HG03342 (cell line): ENCODE measurements around the gene SPTLC1.
"Not testable (repeated sequence)": the region's sequence is repeated elsewhere in the genome, so short reads cannot be mapped to it uniquely, and the experiment has no call there.

Experiments
- ATAC-seq: cut with Tn5 transposase; IDR thresholded peaks from one replicate; pipeline ENCODE4 v1.9.1; 2021; ENCODE audit warnings: mild to moderate bottlenecking, moderate library complexity; ENCODE audit not compliant: unreplicated experiment

The SPTLC1 gene

DNA sequence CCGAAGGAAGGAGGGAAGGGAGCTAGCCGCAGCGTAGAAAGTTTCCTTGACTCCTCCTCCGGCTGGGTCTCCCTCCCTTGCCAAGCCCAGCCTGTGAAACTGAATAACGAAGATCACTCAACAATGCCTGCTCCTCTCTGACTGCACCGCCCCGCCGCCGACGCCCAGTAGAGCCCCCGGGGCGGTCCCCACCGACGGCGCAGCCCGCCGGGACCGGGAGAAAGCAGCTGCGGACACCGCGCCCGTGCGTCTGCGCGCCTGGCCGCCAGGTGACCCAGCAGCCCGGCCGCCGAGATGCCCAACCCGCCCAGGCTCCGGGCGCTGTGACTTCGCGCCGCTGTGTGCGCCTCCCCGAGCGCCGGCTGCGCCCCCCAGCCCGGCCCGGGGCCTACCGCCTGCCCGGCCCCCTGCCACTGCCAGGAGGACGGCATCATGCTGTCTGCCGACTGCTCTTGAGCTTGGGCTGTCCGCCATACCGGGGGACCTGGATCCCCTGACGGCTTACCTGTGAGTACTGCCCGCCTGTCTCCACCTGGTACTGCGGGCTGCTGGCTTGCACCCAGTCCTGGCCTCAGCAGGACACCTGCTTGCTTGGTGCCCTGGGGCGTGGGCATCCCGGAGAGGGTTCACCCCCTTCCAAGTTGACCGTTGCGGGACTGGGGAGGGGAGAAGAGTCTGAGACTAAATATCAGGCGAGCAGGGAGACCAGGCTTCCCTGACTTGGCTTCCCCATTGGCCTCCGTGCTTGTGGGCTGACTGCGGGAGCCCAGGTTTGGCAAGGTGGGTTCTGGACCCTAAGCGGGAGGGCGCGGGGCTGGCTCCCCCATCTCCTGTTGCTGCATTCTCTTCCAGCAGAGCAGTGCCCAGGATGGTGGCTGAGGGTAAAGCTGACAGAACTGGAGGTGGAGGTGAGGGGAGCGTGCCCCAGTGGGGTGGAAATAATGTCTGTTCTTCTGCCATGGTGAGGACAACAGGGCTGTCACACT, 26.2 kb upstream of the SPTLC1 start:
- no peak for ATAC-seq

DNA sequence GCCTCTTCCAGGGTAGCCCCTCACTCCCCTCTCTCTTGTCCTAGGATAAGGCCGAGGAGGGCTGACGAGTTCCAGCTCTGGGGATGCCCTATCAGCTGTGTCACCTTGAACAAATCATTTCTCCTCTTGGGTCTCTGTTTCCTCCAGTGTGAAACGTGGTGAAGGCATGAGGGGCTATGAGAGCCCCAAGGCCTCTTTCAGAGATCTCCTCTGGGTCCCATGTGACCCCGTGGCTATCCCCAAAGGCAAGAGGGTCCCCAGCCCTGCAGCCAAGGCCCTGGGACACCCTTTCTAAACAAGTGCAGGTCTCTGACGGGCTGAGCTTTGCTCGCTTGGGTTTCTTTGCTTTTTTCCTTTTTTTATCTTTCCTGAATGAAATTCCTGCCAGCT, 25.5 kb upstream of the SPTLC1 start:
- no peak for ATAC-seq

DNA sequence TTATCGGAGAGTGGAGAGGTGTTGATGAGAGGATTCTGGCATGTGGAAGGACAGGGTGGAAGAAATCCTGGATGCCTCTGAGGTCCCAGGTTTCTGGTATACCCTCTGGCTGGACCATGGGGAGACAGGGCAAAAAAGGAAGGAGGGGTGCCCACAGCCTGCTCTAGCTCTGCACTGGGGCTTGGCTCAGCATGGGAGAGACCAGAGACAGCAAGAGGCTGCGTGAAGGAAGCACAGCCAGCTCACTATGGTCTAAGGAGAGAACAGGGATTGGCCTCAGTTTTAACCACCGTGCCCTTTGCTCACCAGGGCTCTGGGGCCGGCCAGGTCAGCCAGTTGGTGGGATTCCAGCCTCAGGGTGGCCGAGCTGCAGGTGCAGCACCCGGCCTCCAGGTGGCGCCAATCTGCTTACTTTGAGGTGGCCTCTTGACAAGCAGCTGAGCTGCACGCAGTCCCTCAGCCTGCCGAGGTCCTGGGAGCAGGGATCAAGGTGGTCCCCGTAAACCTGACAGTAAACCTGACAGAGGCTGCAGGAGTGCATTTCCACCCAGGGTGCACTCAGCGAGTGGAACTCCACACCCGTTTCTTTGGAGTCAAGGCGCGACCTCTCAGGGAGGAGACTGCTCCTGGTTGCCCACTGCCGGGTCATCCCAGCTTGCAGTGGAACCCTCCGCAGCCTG, 25.0 kb upstream of the SPTLC1 start:
- peak; percentile 48 for ATAC-seq

DNA sequence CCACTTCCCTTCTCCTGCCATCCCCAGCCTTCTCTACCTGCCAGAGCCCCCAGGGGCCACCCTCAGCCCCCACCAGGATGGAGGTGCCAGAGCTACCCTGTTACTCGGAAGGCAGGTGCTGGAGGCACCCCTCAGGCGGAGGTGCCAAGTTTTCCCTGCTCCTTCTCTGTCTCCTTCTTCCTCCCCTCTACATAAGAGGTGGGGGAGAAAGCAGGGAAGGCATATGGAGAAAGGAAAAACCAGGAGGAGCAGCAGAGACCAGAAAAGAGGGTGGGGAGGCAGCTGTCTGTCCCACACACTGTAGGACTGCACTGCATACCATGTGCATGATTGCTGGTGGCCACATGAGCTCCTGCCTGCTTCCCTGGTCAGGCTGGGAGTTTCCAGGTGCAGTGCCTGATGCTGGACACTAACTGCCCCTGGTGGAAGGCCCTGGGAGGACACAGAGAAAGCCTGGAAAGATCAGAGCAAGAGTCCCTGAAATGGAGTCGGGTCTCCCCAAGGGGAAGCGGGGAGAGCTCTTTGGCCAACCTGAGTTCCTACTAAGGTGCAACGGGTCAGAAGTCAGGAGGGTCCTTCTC, 23.8 kb upstream of the SPTLC1 start:
- ATAC-seq, result not testable (repeated sequence)

DNA sequence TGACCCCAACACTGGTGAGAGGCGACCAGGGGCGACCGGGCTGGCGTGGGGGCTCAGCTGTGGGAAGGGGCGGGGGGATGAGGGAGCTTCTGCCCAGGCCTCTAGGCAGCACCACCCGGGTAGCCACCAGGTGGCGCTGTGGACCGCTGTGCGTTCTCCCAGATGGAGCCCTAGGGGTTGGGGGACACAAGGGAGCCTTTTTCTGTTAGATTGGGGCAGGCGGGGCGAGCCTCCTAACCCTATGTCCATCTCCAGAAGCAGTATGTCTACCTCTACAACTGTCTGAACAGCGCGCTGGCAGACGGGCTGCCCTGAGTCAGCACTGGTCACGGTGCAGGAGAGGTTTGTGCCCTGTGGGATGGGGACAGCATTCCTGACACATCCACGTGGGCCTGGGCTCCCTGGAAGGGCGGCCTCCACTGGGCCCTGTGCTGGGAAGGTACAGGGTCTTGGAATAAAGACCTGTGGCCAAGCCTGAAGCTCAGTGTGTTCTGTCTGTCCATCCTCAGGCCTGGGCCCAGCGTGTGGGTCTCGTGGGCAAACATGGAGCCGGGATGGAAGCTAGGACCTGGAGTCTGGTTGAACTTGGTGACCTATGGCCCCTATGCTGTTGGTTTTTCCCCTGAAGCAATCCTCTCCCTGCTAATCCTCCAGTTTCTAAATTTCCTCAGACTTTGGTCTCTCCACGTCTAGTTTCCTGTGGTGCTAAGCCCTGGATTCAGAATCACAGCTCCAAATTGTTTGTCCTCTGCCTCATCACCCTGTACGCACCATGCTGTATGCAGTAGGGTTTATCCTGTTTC, 23.1 kb upstream of the SPTLC1 start:
- peak; percentile 39 for ATAC-seq

DNA sequence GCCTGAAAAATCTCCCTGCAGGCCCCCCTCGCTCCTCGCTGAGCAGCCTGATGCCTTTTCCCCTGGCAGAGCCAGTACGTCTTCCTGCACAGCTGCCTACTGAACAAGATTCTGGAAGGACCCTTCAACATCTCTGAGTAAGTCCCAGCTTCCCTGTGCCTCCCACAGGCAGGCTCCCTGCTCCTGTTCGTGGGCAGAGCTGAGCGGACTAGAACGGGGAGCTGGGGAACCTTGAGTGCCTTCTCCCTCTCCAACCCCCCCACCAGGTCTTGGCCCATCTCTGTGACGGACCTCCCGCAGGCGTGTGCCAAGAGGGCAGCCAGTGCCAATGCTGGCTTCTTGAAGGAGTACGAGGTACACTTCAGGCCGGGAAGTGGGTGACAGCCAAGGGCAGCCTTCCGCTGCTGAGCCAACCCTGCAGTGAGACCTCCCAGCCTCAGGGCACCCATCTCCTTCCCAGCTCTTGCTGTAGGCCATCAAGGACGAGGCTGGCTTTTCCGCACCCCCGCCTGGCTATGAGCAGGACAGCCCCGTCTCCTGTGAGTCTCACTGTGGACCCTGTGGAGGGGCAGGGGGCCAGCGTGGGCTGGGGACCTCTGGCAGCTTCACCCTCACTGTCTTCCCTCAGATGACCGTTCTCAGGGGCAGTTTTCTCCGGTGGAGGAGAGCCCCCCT, 21.1 kb upstream of the SPTLC1 start:
- no peak for ATAC-seq

DNA sequence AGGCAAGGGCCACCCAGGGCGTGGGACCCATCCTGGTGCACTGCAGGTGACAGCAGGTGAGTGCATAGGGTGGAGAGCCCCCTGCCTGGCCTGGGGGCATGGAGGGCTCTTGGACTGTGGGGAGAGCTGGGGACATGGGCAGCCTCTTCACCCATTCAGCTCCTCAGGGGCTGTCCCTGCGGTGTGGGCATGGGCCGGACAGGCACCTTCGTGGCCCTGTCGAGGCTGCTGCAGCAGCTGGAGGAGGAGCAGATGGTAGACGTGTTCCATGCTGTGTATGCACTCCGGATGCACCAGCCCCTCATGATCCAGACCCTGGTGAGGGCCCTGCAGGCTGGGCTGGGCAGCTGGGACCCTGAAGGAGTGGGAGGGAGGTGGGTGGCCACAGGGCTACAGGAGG, 20.4 kb upstream of the SPTLC1 start:
- ATAC-seq, result no peak

DNA sequence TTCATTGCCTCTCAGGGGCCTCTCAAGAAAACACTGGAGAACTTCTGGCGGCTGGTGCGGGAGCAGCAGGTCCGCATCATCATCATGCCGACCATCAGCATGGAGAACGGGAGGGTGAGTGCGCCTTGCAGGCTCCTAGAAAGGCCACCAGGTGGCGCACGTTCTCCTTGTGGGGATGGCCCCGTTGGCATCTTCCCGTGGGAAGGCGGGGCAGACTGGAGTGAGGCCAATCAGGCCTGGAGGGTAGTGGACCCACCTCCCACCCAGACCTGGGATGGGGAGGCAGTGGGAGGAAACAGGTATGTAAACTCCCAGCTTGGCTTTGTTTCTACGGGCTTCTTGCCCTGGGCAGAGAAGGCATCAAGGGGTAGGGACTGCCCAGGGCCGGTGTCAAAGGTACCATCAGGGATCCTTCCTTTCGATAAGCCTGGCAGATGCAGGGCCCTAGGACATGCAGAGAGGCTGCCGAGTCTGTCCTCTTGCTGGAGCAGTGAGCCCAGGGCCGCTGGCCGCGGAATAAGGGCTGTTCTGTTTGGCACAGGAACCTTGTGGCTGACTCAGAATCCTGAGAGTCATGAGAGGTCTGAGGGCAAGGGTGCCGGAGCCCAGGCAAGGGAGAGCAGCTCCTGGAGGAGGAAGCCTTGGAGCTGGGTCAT, 18.9 kb upstream of the SPTLC1 start:
- ATAC-seq, result peak; percentile 74

DNA sequence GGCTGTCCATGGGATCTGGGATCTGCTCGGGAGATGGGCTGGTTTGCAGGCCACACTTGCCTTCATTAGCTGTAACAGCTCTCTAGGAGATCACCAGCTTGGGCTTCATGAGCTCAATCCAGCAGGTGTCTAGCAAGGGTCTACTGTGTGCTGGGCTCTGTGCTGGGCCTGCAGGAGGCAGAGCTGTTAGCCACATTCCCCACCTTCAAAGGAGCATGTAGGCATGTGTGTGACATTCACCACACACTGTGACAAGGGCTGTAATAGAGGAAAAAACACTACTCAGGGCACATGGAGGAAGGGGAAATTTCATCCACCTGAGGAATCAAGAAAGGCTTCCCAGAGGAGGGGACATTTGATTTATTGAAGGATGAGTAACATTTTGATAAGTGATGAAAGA, 17.7 kb upstream of the SPTLC1 start:
- not testable (repeated sequence) for ATAC-seq

DNA sequence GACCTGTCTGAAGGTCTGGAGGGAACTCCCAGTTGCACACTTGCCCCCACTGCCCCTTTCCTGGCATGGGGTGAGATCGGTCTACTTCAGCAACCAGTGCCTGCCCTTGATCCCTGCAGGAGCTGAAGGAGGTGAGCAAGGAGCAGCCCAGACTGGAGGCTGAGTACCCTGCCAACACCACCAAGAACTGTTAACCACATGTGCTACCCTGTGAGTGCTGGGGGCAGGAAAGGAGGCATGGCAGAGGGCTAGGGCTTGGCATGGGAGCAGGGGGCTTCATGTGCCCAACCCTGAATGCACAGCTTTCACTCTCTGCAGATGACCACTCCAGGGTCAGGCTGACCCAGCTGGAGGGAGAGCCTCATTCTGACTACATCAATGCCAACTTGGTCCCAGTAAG, 17.3 kb upstream of the SPTLC1 start:
- ATAC-seq, result no peak

DNA sequence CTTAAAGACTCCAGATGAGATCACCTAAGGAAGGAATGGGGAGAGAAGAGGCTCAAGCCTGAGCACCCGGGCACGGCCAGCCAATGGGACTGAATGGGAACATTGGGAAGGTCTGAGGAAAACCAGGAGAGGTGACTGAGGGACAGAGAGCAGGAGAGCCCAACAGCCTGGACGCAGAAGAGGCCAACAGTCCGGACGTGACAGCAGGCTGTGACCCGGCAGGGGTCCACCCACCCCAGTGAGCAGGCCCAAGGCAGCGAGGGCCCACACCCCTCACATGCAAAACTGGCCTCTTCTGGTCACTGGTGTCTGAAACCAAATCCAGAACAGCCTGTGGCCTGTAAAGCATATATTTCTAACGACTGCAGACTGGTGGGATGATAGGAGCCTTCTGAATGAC, 7.6 kb upstream of the SPTLC1 start:
- no peak for ATAC-seq

DNA sequence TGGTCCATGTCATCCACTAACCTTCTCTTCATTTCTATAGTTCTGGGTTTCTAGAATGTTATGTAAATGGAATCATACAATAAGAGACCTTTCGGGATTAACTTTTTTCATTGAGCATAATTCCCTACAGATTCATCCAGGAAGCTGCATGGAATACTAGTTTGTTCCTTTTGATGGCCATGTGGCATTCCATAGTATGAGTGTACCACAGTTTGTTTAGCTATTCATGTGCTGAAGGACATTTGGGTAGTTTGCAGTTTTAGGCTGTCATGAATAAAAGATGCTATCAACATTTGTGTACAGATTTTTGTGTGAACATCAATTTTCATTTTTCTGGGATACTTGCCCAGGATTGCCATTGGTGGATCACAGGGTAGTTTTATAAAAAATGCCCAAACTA, 6.8 kb upstream of the SPTLC1 start:
- ATAC-seq, result no peak

DNA sequence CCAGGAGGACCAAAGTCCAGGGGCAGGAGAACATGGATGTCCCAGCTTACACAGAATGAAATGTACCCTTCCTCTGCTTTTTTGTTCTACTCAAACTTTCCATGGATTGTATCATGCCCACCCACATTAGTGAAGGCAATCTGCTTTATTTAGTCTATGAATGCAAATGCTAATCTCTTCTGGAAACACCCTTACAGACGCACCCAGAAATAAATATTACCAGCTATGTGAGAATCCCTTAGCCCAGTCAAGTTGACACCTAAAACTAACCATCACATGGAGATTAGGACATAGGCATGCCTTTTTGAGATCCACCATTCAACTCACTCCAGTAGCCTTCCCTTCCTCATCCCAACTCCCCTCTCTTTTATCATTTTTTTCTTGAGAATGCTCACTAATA, 6.1 kb upstream of the SPTLC1 start:
- ATAC-seq, result no peak

DNA sequence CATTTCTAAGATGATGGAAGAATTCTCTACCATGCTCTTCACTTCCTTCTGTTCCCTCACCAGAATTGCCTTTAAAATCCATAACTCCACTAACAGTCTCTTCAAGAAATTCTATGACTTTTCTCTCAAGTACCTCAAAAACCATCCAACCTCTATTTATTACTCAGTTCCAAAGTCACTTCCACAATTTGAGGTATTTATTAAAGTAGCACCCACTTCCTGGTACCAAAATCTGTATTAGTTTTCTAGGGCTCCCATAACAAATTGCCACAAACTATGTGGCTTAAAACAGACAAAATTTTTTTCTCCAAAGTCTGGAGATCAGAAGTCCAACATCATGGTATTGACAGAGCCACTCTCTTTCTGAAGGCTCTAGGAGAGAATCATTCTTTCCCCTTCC, 4.9 kb upstream of the SPTLC1 start:
- no peak for ATAC-seq

DNA sequence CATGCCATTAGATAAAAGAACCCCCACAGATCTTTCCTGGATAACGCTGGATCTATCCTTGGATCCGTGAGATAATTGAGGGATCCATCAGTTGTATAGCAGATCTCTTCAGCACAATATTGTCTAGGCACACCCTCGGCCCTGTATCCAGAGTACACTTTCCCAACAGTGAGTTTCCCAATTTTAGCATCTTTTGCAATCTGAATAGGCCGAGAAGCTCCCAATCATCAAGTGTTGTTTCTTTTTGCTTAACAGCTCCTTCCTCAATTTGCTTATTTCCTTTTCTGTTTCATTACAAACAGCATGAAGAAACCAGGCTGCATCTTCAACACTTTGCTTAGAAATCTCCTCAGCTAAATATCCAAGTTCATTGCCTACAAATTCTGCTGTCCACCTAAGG, 4.4 kb upstream of the SPTLC1 start:
- no peak for ATAC-seq

DNA sequence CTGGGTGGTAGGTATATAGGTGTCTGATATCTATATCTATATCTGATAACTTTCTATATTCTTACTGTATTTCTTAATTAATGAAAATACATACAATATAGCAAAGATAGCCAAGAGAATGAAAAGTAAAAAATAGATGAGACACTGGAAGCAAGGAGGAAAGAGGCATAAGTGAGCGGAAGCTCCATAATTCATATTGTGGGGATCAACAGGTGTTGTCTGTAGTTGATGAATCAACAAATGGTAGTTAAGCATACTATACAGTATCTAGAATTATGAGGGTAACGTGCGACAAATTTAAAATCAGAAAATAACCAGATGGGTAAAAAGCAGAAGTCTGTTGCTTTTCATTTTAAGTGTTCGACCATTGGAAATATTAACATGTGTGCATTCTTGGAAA, 7.1 kb downstream of the SPTLC1 start:
- ATAC-seq, result no peak

DNA sequence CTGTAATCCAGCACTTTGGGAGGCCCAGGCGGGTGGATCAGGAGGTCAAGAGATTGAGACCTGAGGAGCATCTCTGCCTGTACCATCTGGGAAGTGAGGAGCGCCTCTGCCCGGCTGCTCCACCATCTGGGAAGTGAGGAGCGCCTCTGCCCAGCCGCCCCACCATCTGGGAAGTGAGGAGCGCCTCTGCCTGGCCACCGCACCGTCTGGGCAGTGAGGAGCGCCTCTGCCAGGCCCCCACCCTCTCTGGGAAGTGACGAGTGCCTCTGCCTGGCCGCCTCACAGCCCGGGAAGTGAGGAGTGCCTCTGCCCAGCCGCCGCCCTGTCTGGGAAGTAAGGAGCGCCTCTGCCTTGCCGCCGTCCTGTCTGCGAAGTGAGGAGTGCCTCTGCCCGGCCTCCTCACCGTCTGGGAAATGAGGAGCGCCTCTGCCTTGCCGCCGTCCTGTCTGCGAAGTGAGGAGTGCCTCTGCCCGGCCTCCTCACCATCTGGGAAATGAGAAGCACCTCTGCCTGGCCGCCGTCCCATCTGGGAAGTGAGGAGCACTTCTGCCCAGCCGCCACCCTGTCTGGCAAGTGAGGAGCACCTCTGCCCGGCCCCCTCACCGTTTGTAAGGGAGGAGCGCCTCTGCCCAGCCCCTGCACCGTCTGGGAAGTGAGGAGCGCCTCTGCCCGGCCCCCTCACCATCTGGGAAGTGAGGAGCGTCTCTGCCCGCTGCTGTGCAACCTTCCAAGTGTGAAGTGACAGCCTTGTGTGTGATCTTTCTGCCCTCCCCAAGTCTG, 9.6 kb downstream of the SPTLC1 start:
- not testable (repeated sequence) for ATAC-seq

DNA sequence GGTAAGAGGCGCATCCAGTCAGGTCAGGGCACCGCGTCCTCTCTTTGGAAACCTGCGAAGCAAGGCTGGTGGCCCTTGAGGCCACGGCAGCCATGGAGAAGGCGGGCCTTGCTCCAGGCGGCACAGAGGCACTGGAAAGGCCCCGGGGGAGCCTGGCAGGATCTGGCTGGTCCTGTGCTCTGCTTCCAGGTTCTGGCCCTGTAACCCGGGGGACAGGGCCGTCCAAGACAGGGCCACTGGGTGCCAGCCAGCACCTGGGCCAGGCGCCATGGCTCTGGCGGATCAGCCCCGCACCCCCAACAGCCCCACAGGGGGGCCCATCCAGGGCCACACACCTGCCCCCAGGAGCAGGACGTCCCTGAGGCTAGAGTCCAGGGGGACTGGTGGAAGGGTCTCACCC, 11.6 kb downstream of the SPTLC1 start:
- not testable (repeated sequence) for ATAC-seq

DNA sequence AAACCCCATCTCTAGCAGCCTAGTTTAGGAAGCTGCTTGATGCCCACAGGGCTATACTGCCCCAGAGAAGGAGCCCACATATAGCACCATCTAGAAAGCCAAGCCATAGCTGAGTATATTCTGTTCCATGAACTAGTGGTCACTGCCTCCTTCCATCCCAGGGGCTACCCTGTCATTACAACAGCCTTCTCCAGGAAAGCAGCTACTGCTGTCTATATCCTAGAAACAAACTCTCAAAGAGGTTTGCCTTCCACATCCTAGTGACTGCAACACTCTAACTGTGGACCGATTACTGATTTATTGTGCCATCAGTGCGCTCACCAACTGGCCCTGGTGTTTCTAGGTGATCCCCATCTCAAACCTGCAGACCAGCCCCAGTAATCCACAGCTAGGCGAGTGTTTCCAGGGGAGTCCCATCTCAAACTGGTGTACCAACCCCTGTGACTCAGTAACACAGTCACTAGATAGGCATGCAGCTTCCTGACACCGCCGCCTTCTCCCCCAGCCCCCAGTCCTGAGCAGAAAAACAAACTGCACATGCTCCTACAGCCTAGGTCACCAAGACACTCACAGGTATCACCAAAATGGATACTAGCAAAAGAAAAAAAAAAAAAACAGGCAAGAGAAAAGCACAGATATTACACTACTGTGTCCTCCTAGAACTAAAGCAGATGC, 14.8 kb downstream of the SPTLC1 start:
- ATAC-seq, result no peak
